Lung microvascular endothelial cell (primary cell): Measurements from ENCODE around the gene MRPS18C. TPM values are rescaled to one million over a fixed set of nuclear protein-coding genes. Genes with fewer than 3 reads are reported as not detected.
"Not testable (repeated sequence)": the region's sequence is repeated elsewhere in the genome, so short reads cannot be mapped to it uniquely, and the experiment has no call there.

Source experiments
- DNase-seq, 2 donors: peaks; one replicate each; pipeline versions ENCODE4 v3.0.0 to v3.0.0-alpha.2; 2010; ENCODE audit warnings: low read depth in 2 of 2
- total RNA-seq: library from RNA; depleted of rRNA; stranded (reverse); fragments of >200 nt; gene quantifications from 2 replicates; pipeline ENCODE4 v1.2.1, GENCODE V29; 2014

Gene MRPS18C
- total RNA-seq, 1 donor from 2014 or later: 19.6 TPM

DNA sequence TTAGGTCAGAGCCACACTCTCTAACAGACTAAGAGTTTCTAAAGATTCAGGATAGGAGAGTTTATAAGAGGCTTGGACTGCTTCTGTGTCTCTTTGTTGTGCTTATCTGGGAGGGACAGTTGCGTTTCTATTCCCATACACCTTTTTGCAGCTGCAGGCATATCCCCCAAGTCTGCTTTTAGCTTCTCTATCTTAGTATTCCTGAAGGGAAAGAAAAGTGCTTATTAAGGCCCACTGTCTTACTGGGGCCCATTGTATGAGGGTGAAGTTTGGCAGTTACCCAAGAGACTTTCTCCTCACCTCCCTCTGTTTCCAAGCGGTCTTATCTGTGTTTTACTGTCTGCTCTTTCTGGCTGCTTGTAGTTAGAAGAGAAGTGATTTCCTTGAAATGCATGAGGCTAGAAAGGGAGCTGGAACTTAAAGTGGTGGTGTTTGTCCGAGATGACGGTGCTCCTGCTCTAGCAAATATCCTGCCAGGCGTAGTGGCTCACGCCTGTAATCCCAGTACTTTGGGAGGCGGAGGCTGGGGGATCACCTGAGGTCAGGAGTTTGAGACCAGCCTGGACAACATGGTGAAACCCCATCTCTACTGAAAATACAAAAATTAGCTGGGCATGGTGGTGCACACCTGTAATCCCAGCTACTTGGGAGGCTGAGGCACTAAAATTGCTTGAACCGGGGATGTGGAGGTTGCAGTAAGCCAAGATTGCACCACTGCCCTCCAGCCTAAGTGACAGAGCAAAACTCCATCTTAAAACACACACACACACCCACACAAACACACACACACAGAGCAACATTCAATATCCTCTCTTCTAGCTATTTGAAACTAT lies 40.4 kb downstream of the MRPS18C start:
- DNase-seq: not testable (repeated sequence)

DNA sequence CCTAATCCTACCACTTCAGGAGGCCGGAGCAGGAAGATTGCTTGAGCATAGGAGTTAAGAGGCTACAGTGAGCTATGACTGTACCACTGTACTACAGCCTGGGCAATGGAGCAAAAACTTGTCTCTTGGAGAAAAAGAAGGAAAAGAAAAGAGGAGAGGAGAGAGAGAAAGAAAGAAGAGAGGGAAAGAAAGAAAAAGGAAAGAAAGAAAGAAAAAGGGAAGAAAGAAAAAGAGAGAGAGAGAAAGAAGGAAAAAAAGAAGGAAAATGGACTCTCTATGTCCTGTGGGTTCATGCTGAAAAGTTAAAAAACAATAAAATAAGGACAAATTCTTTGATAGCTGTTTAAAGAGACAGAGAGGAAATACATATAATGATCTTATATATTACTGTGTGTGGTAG lies 42.3 kb downstream of the MRPS18C start:
- no peak for DNase-seq

DNA sequence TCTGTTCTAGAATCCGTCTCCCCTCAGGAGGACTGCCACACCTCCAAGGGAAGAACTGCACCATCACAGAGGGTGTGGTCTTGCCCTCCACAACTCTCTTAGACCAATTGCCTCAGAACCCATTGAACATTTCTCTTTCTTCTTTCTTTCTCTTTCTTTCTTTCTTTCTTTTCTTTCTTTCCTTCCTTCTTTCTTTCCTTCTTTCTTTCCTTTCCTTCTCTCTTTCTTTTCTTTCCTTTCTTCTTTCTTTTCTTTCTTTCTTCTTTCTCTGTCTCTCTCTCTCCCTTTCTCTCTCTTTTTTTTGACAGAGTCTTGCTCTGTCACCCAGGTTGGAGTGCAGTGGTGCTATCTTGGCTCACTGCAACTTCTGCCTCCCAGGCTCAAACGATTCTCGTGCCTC lies 45.8 kb downstream of the MRPS18C start:
- not testable (repeated sequence) for DNase-seq

DNA sequence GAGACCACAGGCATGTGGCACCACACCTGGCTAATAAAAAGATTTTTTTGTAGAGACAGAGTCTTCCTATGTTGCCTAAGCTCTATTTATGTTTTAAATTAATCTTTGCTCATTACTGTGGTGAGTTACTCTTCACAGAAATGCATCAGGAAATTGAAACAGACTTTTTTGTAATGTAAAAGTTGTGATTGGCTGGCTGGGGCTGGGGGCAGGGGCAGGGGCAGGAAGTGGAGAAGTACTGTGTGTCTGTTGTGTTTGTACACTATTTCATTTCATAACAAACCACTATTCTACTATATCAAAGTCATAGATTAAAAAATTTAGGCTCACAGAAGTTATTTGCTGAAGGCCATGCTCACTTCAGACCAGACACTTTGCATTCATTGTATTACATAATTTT lies 48.1 kb downstream of the MRPS18C start:
- no peak for DNase-seq

DNA sequence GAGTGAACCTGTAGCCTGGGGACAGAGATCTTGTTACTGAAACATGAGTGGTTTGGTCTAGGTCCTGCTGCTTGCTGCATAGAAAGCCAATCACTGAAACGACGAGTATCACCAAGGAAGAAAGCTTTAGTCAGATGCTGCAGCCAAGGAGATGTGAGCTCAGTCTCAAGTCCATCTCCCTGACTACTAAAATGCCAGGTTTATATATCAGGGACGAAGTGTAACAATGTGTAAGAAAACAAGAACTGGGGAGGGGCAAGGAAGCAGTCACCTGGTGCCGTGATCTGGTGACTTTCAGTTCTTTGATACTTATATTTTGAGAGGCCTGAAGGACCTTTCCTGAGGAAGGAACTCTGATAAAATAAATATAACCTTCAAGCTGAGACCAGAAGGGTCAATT lies 48.6 kb downstream of the MRPS18C start:
- DNase-seq: no peak

DNA sequence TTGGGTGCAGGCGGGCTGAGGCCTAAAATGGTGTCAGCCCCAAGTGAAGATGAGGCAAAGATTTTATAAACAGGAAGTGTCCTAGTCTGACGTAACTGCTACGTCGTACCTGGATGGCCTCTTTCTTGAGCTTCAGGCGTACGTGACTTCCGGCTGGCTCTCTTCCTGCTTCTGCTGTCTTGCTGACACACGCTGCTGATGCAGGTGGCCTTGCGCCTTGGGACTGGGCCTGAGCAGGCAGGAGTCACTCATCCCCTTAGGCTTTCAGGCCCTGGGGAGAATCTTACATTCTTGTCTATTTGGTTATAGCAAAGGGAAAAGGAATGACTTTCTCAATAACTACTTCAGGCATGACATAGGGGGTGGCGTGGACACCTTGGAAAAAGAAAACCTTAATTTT lies 49.1 kb downstream of the MRPS18C start:
- DNase-seq: no peak

GRCh38 chr4:83509156-83509585 lies 53.3 kb downstream of the MRPS18C start:
- peak; percentile 59 to 73 for DNase-seq

- no peak for DNase-seq
Observed at GRCh38 chr4:83510442-83510841, 54.6 kb downstream of the MRPS18C start.

Other genes with a start within 250 kb of the MRPS18C start
- 18.7 and 20.5 TPM in 2 replicates for gene COQ2, start 171.3 kb upstream of the MRPS18C start, total RNA-seq
- 4.4 and 7.3 TPM in 2 replicates for gene HPSE, start 121.2 kb upstream of the MRPS18C start, total RNA-seq
- 10.7 and 17.7 TPM in 2 replicates for gene HELQ, start 235 bp upstream of the MRPS18C start, total RNA-seq
- 17.2 and 20.2 TPM in 2 replicates for gene ABRAXAS1, start 29.0 kb downstream of the MRPS18C start, total RNA-seq
- 18.5 and 23.4 TPM in 2 replicates for gene GPAT3, start 80.0 kb downstream of the MRPS18C start, total RNA-seq